HEK293 (cell line): ENCODE data around the gene PEX14.

Source experiments
- ATF2 ChIP-seq: fragments of 450-650 bp; formaldehyde crosslinking; IDR thresholded peaks from 2 replicates; pipeline ENCODE4 v1.5.1; 2016; ENCODE audit warnings: missing biosample characterization, missing genetic modification characterization, low read depth
- HOXD13 ChIP-seq: sonication (generic); formaldehyde crosslinking; IDR thresholded peaks from 2 replicates; pipeline ENCODE4 v1.8.0; 2022; ENCODE audit warnings: missing genetic modification reagents, borderline replicate concordance
- KLF10 ChIP-seq: fragments of 450-650 bp; IDR thresholded peaks from 2 replicates; pipeline ENCODE4 v1.5.1; 2018; ENCODE audit warnings: missing biosample characterization, mild to moderate bottlenecking, missing genetic modification characterization
- KLF8 ChIP-seq: fragments of 450-650 bp; formaldehyde crosslinking; IDR thresholded peaks from 2 replicates; pipeline ENCODE4 v1.5.1; 2016; ENCODE audit warnings: missing biosample characterization, missing genetic modification characterization
- OVOL3 ChIP-seq: fragments of 450-650 bp; formaldehyde crosslinking; IDR thresholded peaks from 2 replicates; pipeline ENCODE4 v1.5.1; 2016; ENCODE audit warnings: missing biosample characterization, missing genetic modification characterization
- PATZ1 ChIP-seq: fragments of 450-650 bp; formaldehyde crosslinking; IDR thresholded peaks from 2 replicates; pipeline ENCODE4 v1.5.1; 2016; ENCODE audit warnings: missing biosample characterization, missing genetic modification characterization
- PRDM4 ChIP-seq: fragments of 450-650 bp; formaldehyde crosslinking; IDR thresholded peaks from 2 replicates; pipeline ENCODE4 v1.5.1; 2017; ENCODE audit warnings: missing biosample characterization, missing genetic modification characterization
- WT1 ChIP-seq: fragments of 450-650 bp; formaldehyde crosslinking; IDR thresholded peaks from 2 replicates; pipeline ENCODE4 v1.5.1; 2016; ENCODE audit warnings: missing biosample characterization, missing genetic modification characterization
- YY2 ChIP-seq: fragments of 450-650 bp; formaldehyde crosslinking; IDR thresholded peaks from 2 replicates; pipeline ENCODE4 v1.5.1; 2016; ENCODE audit warnings: missing biosample characterization, missing genetic modification characterization
- ZBTB26 ChIP-seq: fragments of 450-650 bp; formaldehyde crosslinking; optimal IDR thresholded peaks from 2 replicates; pipeline ENCODE3; 2016; ENCODE audit warnings: missing biosample characterization, mild to moderate bottlenecking, missing genetic modification characterization
- ZBTB49 ChIP-seq: fragments of 450-650 bp; formaldehyde crosslinking; IDR thresholded peaks from 2 replicates; pipeline ENCODE4 v1.5.1; 2016; ENCODE audit warnings: missing biosample characterization, missing genetic modification characterization, low read depth
- ZFP37 ChIP-seq: fragments of 450-650 bp; formaldehyde crosslinking; IDR thresholded peaks from 2 replicates; pipeline ENCODE4 v1.5.1; 2016; ENCODE audit warnings: missing biosample characterization, missing genetic modification characterization
- ZFP69B ChIP-seq: fragments of 450-650 bp; formaldehyde crosslinking; IDR thresholded peaks from 2 replicates; pipeline ENCODE4 v1.5.1; 2016; ENCODE audit warnings: missing biosample characterization, missing genetic modification characterization
- ZNF10 ChIP-seq: fragments of 450-650 bp; formaldehyde crosslinking; IDR thresholded peaks from 2 replicates; pipeline ENCODE4 v1.5.1; 2017; ENCODE audit warnings: missing biosample characterization, missing genetic modification characterization
- ZNF114 ChIP-seq: fragments of 450-650 bp; formaldehyde crosslinking; IDR thresholded peaks from 2 replicates; pipeline ENCODE4 v1.5.0; 2017; ENCODE audit warnings: missing biosample characterization, missing genetic modification characterization
- ZNF133 ChIP-seq: fragments of 450-650 bp; formaldehyde crosslinking; IDR thresholded peaks from 2 replicates; pipeline ENCODE4 v1.5.1; 2016; ENCODE audit warnings: missing biosample characterization, missing genetic modification characterization
- ZNF146 ChIP-seq: fragments of 450-650 bp; formaldehyde crosslinking; IDR thresholded peaks from 2 replicates; pipeline ENCODE4 v1.5.1; 2016; ENCODE audit warnings: missing biosample characterization, missing genetic modification characterization
- ZNF169 ChIP-seq: fragments of 450-650 bp; formaldehyde crosslinking; IDR thresholded peaks from 2 replicates; pipeline ENCODE4 v1.5.1; 2016; ENCODE audit warnings: missing biosample characterization, missing genetic modification characterization
- ZNF174 ChIP-seq: fragments of 450-650 bp; formaldehyde crosslinking; IDR thresholded peaks from 2 replicates; pipeline ENCODE4 v1.5.0; 2017; ENCODE audit warnings: missing biosample characterization, mild to moderate bottlenecking, missing genetic modification characterization
- ZNF175 ChIP-seq: fragments of 450-650 bp; formaldehyde crosslinking; IDR thresholded peaks from 2 replicates; pipeline ENCODE4 v1.5.1; 2016; ENCODE audit warnings: missing biosample characterization, missing genetic modification characterization
- ZNF211 ChIP-seq: fragments of 450-650 bp; formaldehyde crosslinking; IDR thresholded peaks from 2 replicates; pipeline ENCODE4 v1.5.1; 2016; ENCODE audit warnings: low read depth, missing biosample characterization, missing genetic modification characterization
- ZNF549 ChIP-seq: fragments of 450-650 bp; IDR thresholded peaks from 2 replicates; pipeline ENCODE4 v1.5.1; 2018; ENCODE audit warnings: missing biosample characterization, missing genetic modification characterization, mild to moderate bottlenecking, inconsistent platforms, moderate library complexity
- ZNF596 ChIP-seq: fragments of 450-650 bp; IDR thresholded peaks from 2 replicates; pipeline ENCODE4 v1.5.0; 2018; ENCODE audit warnings: missing biosample characterization, mild to moderate bottlenecking, missing genetic modification characterization, moderate library complexity
- ZNF639 ChIP-seq: fragments of 450-650 bp; formaldehyde crosslinking; IDR thresholded peaks from 2 replicates; pipeline ENCODE4 v1.5.1; 2016; ENCODE audit warnings: missing biosample characterization, missing genetic modification characterization
- ZNF677 ChIP-seq: fragments of 450-650 bp; IDR thresholded peaks from 2 replicates; pipeline ENCODE4 v1.5.0; 2018; ENCODE audit warnings: missing biosample characterization, mild to moderate bottlenecking, missing genetic modification characterization, moderate library complexity
- ZNF76 ChIP-seq: fragments of 450-650 bp; formaldehyde crosslinking; IDR thresholded peaks from 2 replicates; pipeline ENCODE4; 2016; ENCODE audit warnings: low read depth, missing biosample characterization, missing genetic modification characterization, borderline replicate concordance
- ZSCAN23 ChIP-seq: fragments of 450-650 bp; formaldehyde crosslinking; IDR thresholded peaks from 2 replicates; pipeline ENCODE4 v1.5.1; 2016; ENCODE audit warnings: missing biosample characterization, missing genetic modification characterization
- ZSCAN4 ChIP-seq: fragments of 450-650 bp; formaldehyde crosslinking; IDR thresholded peaks from 2 replicates; pipeline ENCODE4 v1.5.1; 2017; ENCODE audit warnings: missing biosample characterization, missing genetic modification characterization

PEX14 gene

GRCh38 chr1:10679496-10680220, 204.9 kb downstream of the PEX14 start (continued):
- no peak for TF ChIP-seq ZNF211 (tag by site-specific recombination)
- no peak for TF ChIP-seq ZNF146 (tag by site-specific recombination)
- no peak for TF ChIP-seq ZNF114 (tag by site-specific recombination)
- no peak for TF ChIP-seq ZNF169
- TF ChIP-seq YY2 (tag by site-specific recombination) = peak; percentile 29; the same call in 1 of the 2 replicates
- TF ChIP-seq ZNF677 (tag by site-specific recombination) = no peak
- peak; percentile 36; the same call in 1 of the 2 replicates for TF ChIP-seq ZNF76 (tag by site-specific recombination)
- TF ChIP-seq ZNF549 = no peak
- no peak for TF ChIP-seq ZFP37 (tag by site-specific recombination)
- peak; percentile 67 for TF ChIP-seq KLF10 (tag by site-specific recombination)
- TF ChIP-seq ZNF175 (tag by site-specific recombination) = no peak
- TF ChIP-seq ZNF174 (tag by site-specific recombination) = no peak
- TF ChIP-seq ZSCAN23 (tag by site-specific recombination) = no peak
- TF ChIP-seq ZNF596 = no peak
- TF ChIP-seq OVOL3 (tag by site-specific recombination) = no peak
- TF ChIP-seq PRDM4 (tag by site-specific recombination) = no peak
- TF ChIP-seq ZSCAN4 (tag by site-specific recombination) = no peak
- TF ChIP-seq HOXD13 (CRISPR knock-in tag) = no peak
- TF ChIP-seq ATF2 = no peak
- TF ChIP-seq PATZ1 = peak; percentile 81
- TF ChIP-seq ZNF10 (tag by site-specific recombination) = peak; percentile 63
- peak; percentile 59; the same call in 1 of the 2 replicates for TF ChIP-seq ZFP69B (tag by site-specific recombination)
- TF ChIP-seq KLF8 (tag by site-specific recombination) = peak; percentile 92
- TF ChIP-seq ZBTB49 (tag by site-specific recombination) = no peak
- no peak for TF ChIP-seq ZNF133 (tag by site-specific recombination)
- TF ChIP-seq ZNF639 = peak; percentile 45; the same call in 1 of the 2 replicates
- peak; percentile 19 for TF ChIP-seq ZBTB26 (tag by site-specific recombination)
- TF ChIP-seq WT1 = peak; percentile 31; the same call in 1 of the 2 replicates
